ENCODE measurements around the gene ZFP92.

DNA sequence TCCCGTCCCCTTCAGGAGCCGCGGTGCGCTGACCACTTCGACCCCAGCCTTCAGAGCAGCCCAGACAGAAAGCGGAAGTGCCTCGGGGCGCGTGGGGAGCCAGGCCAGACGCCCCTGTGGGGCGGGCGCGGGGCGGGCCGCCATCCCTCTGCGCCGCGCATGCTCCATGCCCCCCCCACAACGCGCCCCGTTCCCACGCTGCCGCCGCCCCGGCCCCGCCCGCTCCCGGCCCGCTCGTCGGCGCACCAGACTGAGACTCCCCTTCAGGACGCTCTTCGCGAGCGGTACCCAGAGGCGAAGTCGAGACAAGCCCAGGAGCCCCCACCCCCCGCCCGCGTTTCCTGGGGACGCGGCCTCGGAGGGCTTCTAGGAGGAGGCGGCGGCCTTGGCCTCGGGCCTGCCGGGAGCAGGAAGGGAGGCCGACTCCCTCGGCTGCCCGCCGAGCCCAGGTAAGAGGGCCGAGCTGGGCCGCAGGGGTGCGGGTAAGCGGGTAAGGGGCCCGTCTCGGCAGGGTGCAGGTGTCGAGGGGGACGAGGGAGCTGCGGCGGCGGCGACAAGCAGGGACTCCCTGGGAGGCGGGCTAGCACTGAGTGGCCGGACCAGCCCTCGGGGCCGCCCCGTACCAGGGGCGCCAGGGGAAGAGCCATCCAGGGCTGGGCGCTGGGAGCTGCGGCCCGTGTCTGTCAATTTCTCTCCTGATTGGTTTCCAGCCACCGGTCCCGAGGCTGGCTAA, at the start of gene ZFP92:
- TF ChIP-seq, protein P1, sequence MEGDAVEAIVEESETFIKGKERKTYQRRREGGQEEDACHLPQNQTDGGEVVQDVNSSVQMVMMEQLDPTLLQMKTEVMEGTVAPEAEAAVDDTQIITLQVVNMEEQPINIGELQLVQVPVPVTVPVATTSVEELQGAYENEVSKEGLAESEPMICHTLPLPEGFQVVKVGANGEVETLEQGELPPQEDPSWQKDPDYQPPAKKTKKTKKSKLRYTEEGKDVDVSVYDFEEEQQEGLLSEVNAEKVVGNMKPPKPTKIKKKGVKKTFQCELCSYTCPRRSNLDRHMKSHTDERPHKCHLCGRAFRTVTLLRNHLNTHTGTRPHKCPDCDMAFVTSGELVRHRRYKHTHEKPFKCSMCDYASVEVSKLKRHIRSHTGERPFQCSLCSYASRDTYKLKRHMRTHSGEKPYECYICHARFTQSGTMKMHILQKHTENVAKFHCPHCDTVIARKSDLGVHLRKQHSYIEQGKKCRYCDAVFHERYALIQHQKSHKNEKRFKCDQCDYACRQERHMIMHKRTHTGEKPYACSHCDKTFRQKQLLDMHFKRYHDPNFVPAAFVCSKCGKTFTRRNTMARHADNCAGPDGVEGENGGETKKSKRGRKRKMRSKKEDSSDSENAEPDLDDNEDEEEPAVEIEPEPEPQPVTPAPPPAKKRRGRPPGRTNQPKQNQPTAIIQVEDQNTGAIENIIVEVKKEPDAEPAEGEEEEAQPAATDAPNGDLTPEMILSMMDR (conservative IDR thresholded peaks at IDR 0.05): no peak
- no peak for TF ChIP-seq EZH2 (IDR thresholded peaks at IDR 0.05; ENCODE audit: low read depth)
